ENCODE measurements around the gene RHCE.
"Not testable (repeated sequence)": the region's sequence is repeated elsewhere in the genome, so short reads cannot be mapped to it uniquely, and the experiment has no call there.

The RHCE gene

GRCh38 chr1:25420715-25421114, at the start of gene RHCE:
TSS of gene RHCE (minus strand) at chr1:25420825. CDS start at chr1:25420786, 39 bp downstream.
- DNase-seq = not testable (repeated sequence)

GRCh38 chr1:25469177-25469576, 48.6 kb upstream of the RHCE start:
- peak; percentile 26 for DNase-seq

GRCh38 chr1:25468033-25468432, 47.4 kb upstream of the RHCE start:
- DNase-seq = no peak

- DNase-seq = no peak
Measured at GRCh38 chr1:25467616-25468015, 47.0 kb upstream of the RHCE start.

- no peak for DNase-seq
Measured at GRCh38 chr1:25467193-25467592, 46.6 kb upstream of the RHCE start.

GRCh38 chr1:25462732-25463131, 42.1 kb upstream of the RHCE start:
- DNase-seq = no peak

GRCh38 chr1:25461849-25462248, 41.2 kb upstream of the RHCE start:
- no peak for DNase-seq

- not testable (repeated sequence) for DNase-seq
Measured at GRCh38 chr1:25460816-25461215, 40.2 kb upstream of the RHCE start.

- DNase-seq = no peak
Measured at GRCh38 chr1:25460020-25460419, 39.4 kb upstream of the RHCE start.

GRCh38 chr1:25458541-25459298, 38.1 kb upstream of the RHCE start:
- no peak for DNase-seq

GRCh38 chr1:25456502-25456901, 35.9 kb upstream of the RHCE start:
- DNase-seq = no peak

- DNase-seq = no peak
Measured at GRCh38 chr1:25451908-25452307, 31.3 kb upstream of the RHCE start.

GRCh38 chr1:25450891-25451290, 30.3 kb upstream of the RHCE start:
- DNase-seq = no peak

GRCh38 chr1:25447547-25447946, 26.9 kb upstream of the RHCE start:
- DNase-seq = no peak

- DNase-seq = no peak
Measured at GRCh38 chr1:25445993-25446538, 25.4 kb upstream of the RHCE start.

- DNase-seq = not testable (repeated sequence)
Measured at GRCh38 chr1:25444604-25445003, 24.0 kb upstream of the RHCE start.

GRCh38 chr1:25443030-25443699, 22.5 kb upstream of the RHCE start:
- peak; percentile 14 for DNase-seq

- no peak for DNase-seq
Measured at GRCh38 chr1:25442178-25442577, 21.6 kb upstream of the RHCE start.

- no peak for DNase-seq
Measured at GRCh38 chr1:25439287-25439686, 18.7 kb upstream of the RHCE start.

- no peak for DNase-seq
Measured at GRCh38 chr1:25437672-25438071, 17.0 kb upstream of the RHCE start.

- no peak for DNase-seq
Measured at GRCh38 chr1:25435397-25436108, 14.9 kb upstream of the RHCE start.

GRCh38 chr1:25433389-25434186, 13.0 kb upstream of the RHCE start:
- no peak for DNase-seq

All from CD4-positive, alpha-beta T cell treated with Interleukin-4 for 4 hours (primary cell).